ENCODE results near the gene SARDH. TPM values are rescaled to one million over a fixed set of nuclear protein-coding genes. Genes with fewer than 3 reads are reported as not detected.

Gene SARDH
- total RNA-seq, 1 experiment from 2014 or later = 5.6 TPM

DNA sequence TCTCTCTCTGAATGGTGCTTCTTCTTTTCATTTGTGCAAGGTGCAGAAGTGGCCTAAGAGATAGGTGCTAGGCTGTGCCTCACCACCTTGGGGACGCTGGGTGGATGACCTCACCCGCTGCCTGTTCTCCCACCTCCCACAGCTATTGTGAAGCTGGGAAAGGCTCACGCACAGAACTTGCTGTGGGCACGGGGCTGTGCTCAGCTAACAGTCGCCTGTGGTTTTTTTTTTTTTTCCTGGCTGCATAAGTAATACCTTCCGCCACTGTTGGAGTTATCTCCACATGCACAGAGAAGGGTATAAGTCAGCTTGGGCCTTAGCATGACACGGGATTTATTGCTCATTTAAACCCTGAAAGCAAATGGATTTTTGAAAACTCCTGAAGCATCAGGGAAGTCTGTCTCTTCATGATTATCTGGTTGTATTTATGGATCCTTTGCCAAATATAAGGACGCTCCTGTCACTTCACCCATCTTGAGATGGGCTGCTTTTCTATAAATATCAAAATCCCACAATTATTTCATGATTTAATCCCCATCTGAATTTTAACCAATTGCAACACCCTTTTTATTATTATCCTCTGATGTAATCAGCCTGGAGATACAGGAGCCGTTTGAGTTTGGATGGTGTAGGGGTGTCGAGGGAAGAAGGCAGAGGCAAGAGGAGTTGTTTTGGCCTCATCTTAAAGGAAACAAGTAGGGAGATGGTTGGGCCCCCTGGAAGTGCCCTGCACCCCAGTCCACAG is 93.0 kb downstream of the SARDH start:
- no peak overlapping the region for H3K9ac ChIP-seq (ENCODE audit: low read length)
- H3K27me3 ChIP-seq (ENCODE audit: insufficient read depth, low read length) = peaks cover 25% of the 10 kb centered on the region; the same call in 1 of the 2 replicates
- H3K9me3 ChIP-seq (ENCODE audit: control insufficient read depth in 1 of 2, insufficient read depth in 1 of 2, low read depth in 1 of 2, low read length in 2 of 2) = no peaks in the 10 kb centered on the region
- H3K9me2 ChIP-seq (ENCODE audit: insufficient read depth) = no peaks in the 10 kb centered on the region
- H4K20me1 ChIP-seq (ENCODE audit: insufficient read depth) = no peaks in the 10 kb centered on the region
- H3K27ac ChIP-seq (ENCODE audit: low read depth, low read length) = no peak overlapping the region
- BruUV-seq (replicated peaks) = no TSS peak
- ChIA-PET POLR2A (no interaction called here), CTCF (no interaction called here), RAD21 (ENCODE audit: low non-redundant PET in 1 of 2, low total read pairs in 2 of 2, uncharacterized antibody in 2 of 2, unreplicated experiment in 2 of 2) (no interaction called here)
- H3K4me2 ChIP-seq (ENCODE audit: low read length) = no peak overlapping the region
- H3K36me3 ChIP-seq (ENCODE audit: control insufficient read depth in 1 of 2, insufficient read depth in 2 of 2, low read length in 2 of 2) = no peaks in the 10 kb centered on the region
- ATAC-seq (no peak), DNase-seq (ENCODE audit: low read depth, low spot score) (no peak)
- H2AFZ ChIP-seq (ENCODE audit: low read depth, low read length, poor library complexity, severe bottlenecking) = no peak overlapping the region
- no peak for TF ChIP-seq TCF7L2 (IDR thresholded peaks at IDR 0.05; ENCODE audit: borderline replicate concordance, extremely low read depth, insufficient read depth, insufficient read length)
- no peak for TF ChIP-seq CTCF (IDR thresholded peaks at IDR 0.05 in 2 of 3, conservative IDR thresholded peaks at IDR 0.05 in 1 of 3; ENCODE audit: borderline replicate concordance in 1 of 3, insufficient read depth in 1 of 3, low read depth in 2 of 3, low read length in 2 of 3)
- no peak for TF ChIP-seq ZNF274 (IDR thresholded peaks at IDR 0.05; ENCODE audit: low read depth, low read length)
- no peak for TF ChIP-seq CEBPB (IDR thresholded peaks at IDR 0.05; ENCODE audit: low read depth)
- TF ChIP-seq EZH2phosphoT487 (IDR thresholded peaks at IDR 0.05; ENCODE audit: borderline replicate concordance) = no peak
- TF ChIP-seq ZBTB33 (IDR thresholded peaks at IDR 0.05; ENCODE audit: extremely low read depth, insufficient replicate concordance, low read length) = no peak
- TF ChIP-seq POLR2A (IDR thresholded peaks at IDR 0.05; ENCODE audit: borderline replicate concordance, extremely low read depth, insufficient read depth, insufficient read length) = no peak
- no peak for TF ChIP-seq FOSL1 (IDR thresholded peaks at IDR 0.05; ENCODE audit: low read depth)
- no peak for TF ChIP-seq SP1 (IDR thresholded peaks at IDR 0.05; ENCODE audit: low read depth)
- TF ChIP-seq, protein P1, sequence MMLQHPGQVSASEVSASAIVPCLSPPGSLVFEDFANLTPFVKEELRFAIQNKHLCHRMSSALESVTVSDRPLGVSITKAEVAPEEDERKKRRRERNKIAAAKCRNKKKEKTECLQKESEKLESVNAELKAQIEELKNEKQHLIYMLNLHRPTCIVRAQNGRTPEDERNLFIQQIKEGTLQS (IDR thresholded peaks at IDR 0.05) = no peak
- no peak for TF ChIP-seq JUND (IDR thresholded peaks at IDR 0.05)
- no peak for TF ChIP-seq MAX (IDR thresholded peaks at IDR 0.05)
- no peak for TF ChIP-seq POLR2AphosphoS5 (IDR thresholded peaks at IDR 0.05; ENCODE audit: low read depth, low read length)
- no peak for TF ChIP-seq SIN3A (IDR thresholded peaks at IDR 0.05; ENCODE audit: low read depth)
- H3K4me1 ChIP-seq (ENCODE audit: control insufficient read depth in 1 of 2, insufficient read depth in 2 of 2, low read length in 2 of 2) = no peaks in the 10 kb centered on the region
- H3K4me3 ChIP-seq (replicated peaks in 1 of 2; ENCODE audit: low read depth in 1 of 2, low read length in 2 of 2) = no peak overlapping the region
- intact Hi-C loops (cut with micrococcal nuclease) = no loop called here
- H3K79me2 ChIP-seq (ENCODE audit: insufficient read depth, low read length) = no peaks in the 10 kb centered on the region

Measured in HCT116 (cell line).